ENCODE data around the gene DLK2. TPM values are rescaled to one million over a fixed set of nuclear protein-coding genes. Genes with fewer than 3 reads are reported as not detected.

Gene DLK2
- total RNA-seq, 4 donors from 2014 or later, result 23.6 to 61.7 (median 32.3) TPM

- Histone ChIP-seq H3K4me1 (peaks cover 45% of the 10 kb centered on the region), H3K27ac (no peak overlapping the region), H3K9me3 (no peaks in the 10 kb centered on the region), H3K27me3 (no peaks in the 10 kb centered on the region), H3K36me3 (no peaks in the 10 kb centered on the region), H3K4me3 (no peak overlapping the region)
- DNase-seq (ENCODE audit: low spot score in 2 of 2), result no peak
- WGBS, result 74% methylated on average over 3 of the region's 4 CpGs
- no peak for TF ChIP-seq POLR2A (IDR thresholded peaks at IDR 0.05)
- no peak for TF ChIP-seq EP300 (IDR thresholded peaks at IDR 0.05)
- TF ChIP-seq POLR2AphosphoS5 (IDR thresholded peaks at IDR 0.05), result no peak
- no peak for TF ChIP-seq CTCF (IDR thresholded peaks at IDR 0.05)
These were observed 33.4 kb upstream of the DLK2 start for GRCh38 chr6:43488667-43489276.

DNA sequence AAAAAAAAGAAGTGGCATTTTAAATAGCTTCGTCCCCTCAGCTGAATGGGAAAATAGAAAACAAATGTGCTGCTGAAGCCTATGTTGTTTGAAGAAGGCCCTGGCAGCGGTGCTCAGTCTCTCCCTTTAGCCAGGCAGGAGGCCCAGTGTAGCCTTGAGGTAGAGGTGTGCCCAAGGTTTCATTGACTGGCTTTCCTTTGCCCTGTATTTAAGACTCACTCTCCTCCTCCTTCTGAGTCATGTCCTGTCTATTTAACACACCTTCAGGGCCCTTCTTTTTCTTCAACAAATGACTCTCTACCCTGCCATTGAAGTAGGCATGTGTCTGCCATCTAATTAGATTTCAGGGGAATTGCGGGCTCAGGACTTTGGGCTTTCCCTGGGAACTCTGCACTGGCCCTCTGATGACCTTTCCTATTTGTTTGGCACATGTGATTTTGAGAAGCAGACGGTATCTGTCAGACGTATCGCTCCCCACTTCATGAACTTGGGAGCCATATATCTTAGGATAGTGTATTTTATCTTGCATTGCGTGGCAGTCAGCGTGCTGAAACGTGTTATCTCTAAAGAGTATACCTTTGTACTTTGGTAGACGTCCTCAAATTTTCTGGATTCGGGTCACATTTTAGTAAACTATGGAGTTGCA lies 26.4 kb upstream of the DLK2 start:
- TF ChIP-seq CTCF (IDR thresholded peaks at IDR 0.05) (no peak), POLR2AphosphoS5 (IDR thresholded peaks at IDR 0.05) (no peak), POLR2A (IDR thresholded peaks at IDR 0.05) (no peak), EP300 (IDR thresholded peaks at IDR 0.05) (no peak)
- Histone ChIP-seq H3K36me3 (no peaks in the 10 kb centered on the region), H3K9me3 (no peaks in the 10 kb centered on the region), H3K27me3 (no peaks in the 10 kb centered on the region), H3K27ac (no peak overlapping the region), H3K4me1 (peaks cover 45% of the 10 kb centered on the region), H3K4me3 (no peak overlapping the region)
- no peak for DNase-seq (ENCODE audit: low spot score in 2 of 2)
- 50% methylated on average over 11 of the region's 11 CpGs for WGBS

DNA sequence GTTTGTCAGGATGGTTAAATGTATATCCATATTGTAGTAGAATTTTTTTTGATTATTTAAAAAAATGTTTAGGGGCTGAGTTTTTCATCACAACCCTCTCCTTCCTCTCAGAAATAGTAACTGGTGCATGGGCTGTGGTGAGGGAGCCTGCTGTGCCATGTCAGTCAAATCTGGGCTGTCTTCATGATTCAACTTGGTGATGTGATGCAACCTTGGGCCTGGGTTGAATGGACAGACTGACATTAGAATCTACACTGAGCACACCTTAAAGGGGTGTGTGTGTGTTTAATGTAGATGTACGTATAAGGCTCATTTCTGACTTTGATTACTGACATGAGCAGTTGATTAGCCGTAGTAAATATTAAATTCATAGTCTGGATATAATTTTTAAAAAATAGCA lies 25.7 kb upstream of the DLK2 start:
- WGBS, result 63% methylated on average over 2 of the region's 2 CpGs
- Histone ChIP-seq H3K27me3 (no peaks in the 10 kb centered on the region), H3K36me3 (no peaks in the 10 kb centered on the region), H3K9me3 (no peaks in the 10 kb centered on the region), H3K4me3 (no peak overlapping the region), H3K27ac (no peak overlapping the region), H3K4me1 (peaks cover 46% of the 10 kb centered on the region)
- DNase-seq (ENCODE audit: low spot score in 2 of 2), result no peak
- no peak for TF ChIP-seq POLR2AphosphoS5 (IDR thresholded peaks at IDR 0.05)
- TF ChIP-seq POLR2A (IDR thresholded peaks at IDR 0.05), result no peak
- TF ChIP-seq CTCF (IDR thresholded peaks at IDR 0.05), result no peak
- no peak for TF ChIP-seq EP300 (IDR thresholded peaks at IDR 0.05)

- 16% methylated on average over 3 of the region's 3 CpGs for WGBS
- peaks cover 46% of the 10 kb centered on the region for H3K4me1 ChIP-seq
These were observed 22.6 kb upstream of the DLK2 start for GRCh38 chr6:43478008-43478372.

More at GRCh38 chr6:43478008-43478372, 22.6 kb upstream of the DLK2 start:
- Histone ChIP-seq H3K9me3 (no peaks in the 10 kb centered on the region), H3K27me3 (no peaks in the 10 kb centered on the region), H3K27ac (peak overlapping the region; percentile 75), H3K36me3 (no peaks in the 10 kb centered on the region), H3K4me3 (peak overlapping the region; percentile 66)
- no peak for TF ChIP-seq POLR2AphosphoS5 (IDR thresholded peaks at IDR 0.05)
- no peak for TF ChIP-seq EP300 (IDR thresholded peaks at IDR 0.05)
- no peak for TF ChIP-seq POLR2A (IDR thresholded peaks at IDR 0.05)
- no peak for TF ChIP-seq CTCF (IDR thresholded peaks at IDR 0.05)
- no peak for DNase-seq (ENCODE audit: low spot score in 2 of 2)
